ENCODE data around the gene EPHA6. TPM values are rescaled to one million over a fixed set of nuclear protein-coding genes. Genes with fewer than 3 reads are reported as not detected.

EPHA6 gene
- total and polyA plus RNA-seq, 9 donors, result 2.0 to 20.9 (median 9.2) TPM

GRCh38 chr3:97245201-97245910, 431.0 kb downstream of the EPHA6 start:
- no peaks in the 10 kb centered on the region for H3K4me1 ChIP-seq (ENCODE audit: insufficient read depth)
- TF ChIP-seq CTCF (IDR thresholded peaks at IDR 0.05), result no peak
- TF ChIP-seq POLR2A (IDR thresholded peaks at IDR 0.05), result no peak
- no peak for TF ChIP-seq EP300 (IDR thresholded peaks at IDR 0.05)
- no peak overlapping the region for H3K4me3 ChIP-seq
- DNase-seq, result no peak
- no peaks in the 10 kb centered on the region for H3K27me3 ChIP-seq
- H3K27ac ChIP-seq, result no peak overlapping the region
- intact Hi-C loops (cut with DNase I), result no loop called here
- H3K36me3 ChIP-seq, result no peaks in the 10 kb centered on the region
- WGBS, 3 donors, result 67 to 82% (median 80%) methylated on average over 2 of the region's 2 CpGs
- H3K9me3 ChIP-seq, result no peaks in the 10 kb centered on the region

- H3K27me3 ChIP-seq, result no peaks in the 10 kb centered on the region
- no peaks in the 10 kb centered on the region for H3K4me1 ChIP-seq (ENCODE audit: insufficient read depth)
- intact Hi-C loops (cut with DNase I), result no loop called here
- H3K27ac ChIP-seq, result no peak overlapping the region
- no peak for TF ChIP-seq POLR2A (IDR thresholded peaks at IDR 0.05)
- TF ChIP-seq EP300 (IDR thresholded peaks at IDR 0.05), result no peak
- no peak for TF ChIP-seq CTCF (IDR thresholded peaks at IDR 0.05)
- H3K36me3 ChIP-seq, result no peaks in the 10 kb centered on the region
- DNase-seq, result no peak
- WGBS, 3 donors, result 79 to 96% (median 89%) methylated on average over 2 of the region's 2 CpGs
- H3K9me3 ChIP-seq, result no peaks in the 10 kb centered on the region
- no peak overlapping the region for H3K4me3 ChIP-seq
These were observed 441.7 kb downstream of the EPHA6 start for GRCh38 chr3:97256060-97256459.

GRCh38 chr3:97257942-97258697, 443.7 kb downstream of the EPHA6 start:
- no peaks in the 10 kb centered on the region for H3K36me3 ChIP-seq
- 86 to 96% (median 87%) methylated on average over 1 of the region's 1 CpG for WGBS, 3 donors
- DNase-seq, result no peak
- H3K27ac ChIP-seq, result no peak overlapping the region
- H3K4me1 ChIP-seq (ENCODE audit: insufficient read depth), result no peaks in the 10 kb centered on the region
- H3K9me3 ChIP-seq, result no peaks in the 10 kb centered on the region
- intact Hi-C loops (cut with DNase I), result no loop called here
- no peaks in the 10 kb centered on the region for H3K27me3 ChIP-seq
- TF ChIP-seq POLR2A (IDR thresholded peaks at IDR 0.05) (no peak), CTCF (IDR thresholded peaks at IDR 0.05) (no peak), EP300 (IDR thresholded peaks at IDR 0.05) (no peak)
- H3K4me3 ChIP-seq, result no peak overlapping the region

- intact Hi-C loops (cut with DNase I), result no loop called here
- H3K4me1 ChIP-seq (ENCODE audit: insufficient read depth), result no peaks in the 10 kb centered on the region
- no peak overlapping the region for H3K27ac ChIP-seq
- H3K9me3 ChIP-seq, result no peaks in the 10 kb centered on the region
- H3K4me3 ChIP-seq, result no peak overlapping the region
- H3K36me3 ChIP-seq, result no peaks in the 10 kb centered on the region
- no peaks in the 10 kb centered on the region for H3K27me3 ChIP-seq
- no peak for TF ChIP-seq EP300 (IDR thresholded peaks at IDR 0.05)
- TF ChIP-seq POLR2A (IDR thresholded peaks at IDR 0.05), result no peak
- DNase-seq, result no peak
- 67 to 80% (median 71%) methylated on average over 1 of the region's 1 CpG for WGBS, 3 donors
These were observed 444.9 kb downstream of the EPHA6 start for GRCh38 chr3:97259263-97259662.

- Histone ChIP-seq H3K4me3 (no peak overlapping the region), H3K9me3 (no peaks in the 10 kb centered on the region), H3K4me1 (ENCODE audit: insufficient read depth) (no peaks in the 10 kb centered on the region), H3K36me3 (no peaks in the 10 kb centered on the region), H3K27ac (no peak overlapping the region), H3K27me3 (no peaks in the 10 kb centered on the region)
- TF ChIP-seq CTCF (IDR thresholded peaks at IDR 0.05), result no peak
- DNase-seq, result no peak
- 92 to 97% (median 95%) methylated on average over 8 of the region's 8 CpGs for WGBS, 3 donors
- intact Hi-C loops (cut with DNase I), result no loop called here
These were observed 449.8 kb downstream of the EPHA6 start for GRCh38 chr3:97264180-97264579.
